Spleen (tissue), 11 donors: ENCODE measurements around the gene EXTL1. TPM values are rescaled to one million over a fixed set of nuclear protein-coding genes. Genes with fewer than 3 reads are reported as not detected.
A peak's percentile ranks its signal among the peaks of the same experiment; 100 is the strongest.

Experiments used
- DNase-seq: peaks from one replicate; pipeline ENCODE4 v3.0.0-alpha.2; 2020
- H3K27ac ChIP-seq, 8 donors: fragments of 200-600 bp; sonication (generic) in 7 of 8; 1 replicate in 4 of 8; 2 replicates in 4 of 8; pipeline versions ENCODE4 v1.5.0 to v1.8.0; 2016 to 2021; ENCODE audit warnings: inconsistent platforms in 4 of 8, mild to moderate bottlenecking in 4 of 8, moderate library complexity in 1 of 8
- H3K27me3 ChIP-seq, 7 donors: fragments of 200-600 bp; sonication (generic) in 6 of 7; replicated peaks in 1 of 7; 1 replicate in 4 of 7; 2 replicates in 3 of 7; pipeline versions ENCODE4 v1.5.0 to v1.8.0; 2016 to 2021; ENCODE audit warnings: inconsistent platforms in 3 of 7, mild to moderate bottlenecking in 1 of 7
- H3K36me3 ChIP-seq, 6 donors: fragments of 200-600 bp; sonication (generic) in 5 of 6; 1 replicate in 4 of 6; 2 replicates in 2 of 6; pipeline versions ENCODE4 v1.5.0 to v1.8.0; 2016 to 2021; ENCODE audit warnings: inconsistent platforms in 2 of 6
- H3K4me1 ChIP-seq, 6 donors: fragments of 200-600 bp; sonication (generic) in 5 of 6; 1 replicate in 3 of 6; 2 replicates in 3 of 6; pipeline versions ENCODE4 v1.5.0 to v1.8.0; 2016 to 2021; ENCODE audit warnings: inconsistent platforms in 3 of 6
- H3K4me3 ChIP-seq, 8 donors: fragments of 200-600 bp; sonication (generic) in 7 of 8; 1 replicate in 4 of 8; 2 replicates in 4 of 8; pipeline versions ENCODE4 v1.5.0 to v1.8.0; 2016 to 2021; ENCODE audit warnings: inconsistent platforms in 4 of 8, mild to moderate bottlenecking in 4 of 8, moderate library complexity in 2 of 8
- H3K9me3 ChIP-seq, 8 donors: fragments of 200-600 bp; sonication (generic) in 7 of 8; 1 replicate in 4 of 8; 2 replicates in 4 of 8; pipeline versions ENCODE4 v1.5.0 to v1.8.0; 2016 to 2021; ENCODE audit warnings: inconsistent platforms in 4 of 8
- CTCF ChIP-seq, 11 experiments: fragments of 200-600 bp in 7 of 11; fragments of 450-650 bp in 4 of 11; sonication (generic) in 4 of 11; IDR thresholded peaks in 8 of 11; conservative IDR thresholded peaks in 3 of 11; 1 replicate in 7 of 11; 2 replicates in 4 of 11; pipeline versions ENCODE4 v1.4.0 to v1.8.0; 2016 to 2021; ENCODE audit warnings: antibody characterized with exemption in 11 of 11, inconsistent platforms in 4 of 11, mild to moderate bottlenecking in 1 of 11
- POLR2A ChIP-seq, 3 donors: fragments of 450-650 bp; IDR thresholded peaks; one replicate each; pipeline ENCODE4 v1.5.1; 2017; ENCODE audit warnings: antibody characterized with exemption in 3 of 3, mild to moderate bottlenecking in 1 of 3
- POLR2AphosphoS5 ChIP-seq, 3 donors: sonication (generic); formaldehyde crosslinking; IDR thresholded peaks; one replicate each; pipeline ENCODE4 v1.5.1; 2017; ENCODE audit warnings: antibody characterized with exemption in 3 of 3
- WGBS, 5 donors: extraction: QIAGEN DNeasy Blood & Tissue Kit in 3 of 5; methylation state at CpG; one replicate each; pipeline versions ENCODE4 v1.1.5 to v1.1.7; 2013 to 2018; 5-methylcytosine and 5-hydroxymethylcytosine counted together
- intact Hi-C: fragments of 100-400 bp; cut with DNase I; formaldehyde crosslinking; loops from one replicate; pipeline ENCODE4 v1.15.0; 2023; ENCODE audit warnings: low total_unique reads
- polyA plus RNA-seq, 3 donors: library from polyadenylated mRNA; stranded (reverse); fragments of 200-250 nt; gene quantifications; one replicate each; pipeline ENCODE4 v1.2.1, GENCODE V29; 2013
- total RNA-seq, 7 donors: library from RNA; depleted of rRNA in 3 of 7; stranded (reverse); fragments of >200 nt in 3 of 7; fragmentation: NEBNext Ultra II Directional in 4 of 7; extraction: Animal tissue kit (Norgen Biotek cat#: 25700) in 4 of 7; gene quantifications; one replicate each; pipeline versions ENCODE4 v1.1.0 to v1.2.1, GENCODE V29; 2016 to 2021
- donor health status: healthy with polysubstance abuse.
- donor health status: DM: no; HTN: no; CAD: no; lungs with moderate emphysema.
- donor health status: DM: no; HTN: no; CAD: no.
- donor health status: Bipolar disorder and iron deficiency.
- donor health status: healthy.
- donor health status: DM: no; HTN: no; CAD: no.
- donor health status: DM: yes; HTN: yes; CAD: no.

The EXTL1 gene
- total and polyA plus RNA-seq, 10 donors = 0.30 to 8.6 (median 3.6) TPM

DNA sequence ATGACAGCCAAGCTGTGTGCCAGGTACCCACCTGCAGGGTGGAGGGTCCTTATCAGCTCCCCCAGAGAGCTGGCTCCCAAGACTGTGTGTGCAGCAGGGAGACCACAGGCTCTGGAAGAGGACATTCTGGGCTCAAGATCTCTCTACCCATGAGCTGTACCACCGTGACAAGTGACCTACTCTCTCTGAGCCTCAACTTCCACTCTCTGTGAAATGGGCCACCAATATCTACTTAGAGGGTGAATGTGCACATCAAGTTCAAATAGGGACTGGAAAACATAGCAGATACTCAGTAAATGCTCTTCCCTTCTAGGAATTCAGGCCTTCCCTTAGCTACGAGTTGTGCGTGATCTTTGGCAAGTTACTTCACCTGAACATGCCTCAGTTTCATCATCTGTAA, 22.8 kb downstream of the EXTL1 start:
- no peaks in the 10 kb centered on the region for H3K9me3 ChIP-seq
- WGBS, 5 donors = 82 to 93% (median 86%) methylated on average over 3 of the region's 3 CpGs
- TF ChIP-seq CTCF (IDR thresholded peaks at IDR 0.05 in 8 of 11, conservative IDR thresholded peaks at IDR 0.05 in 3 of 11) (no peak), POLR2AphosphoS5 (IDR thresholded peaks at IDR 0.05) (no peak), POLR2A (IDR thresholded peaks at IDR 0.05) (no peak)
- peaks cover 4 to 15% (median 12%) of the 10 kb centered on the region in 6 donors for H3K4me1 ChIP-seq
- no peaks in the 10 kb centered on the region for H3K36me3 ChIP-seq
- H3K27me3 ChIP-seq = peaks cover 0 to 85% (median 44%) of the 10 kb centered on the region in 7 donors
- intact Hi-C loops = no loop called here
- no peak overlapping the region for H3K4me3 ChIP-seq
- DNase-seq = no peak
- H3K27ac ChIP-seq = no peak overlapping the region

DNA sequence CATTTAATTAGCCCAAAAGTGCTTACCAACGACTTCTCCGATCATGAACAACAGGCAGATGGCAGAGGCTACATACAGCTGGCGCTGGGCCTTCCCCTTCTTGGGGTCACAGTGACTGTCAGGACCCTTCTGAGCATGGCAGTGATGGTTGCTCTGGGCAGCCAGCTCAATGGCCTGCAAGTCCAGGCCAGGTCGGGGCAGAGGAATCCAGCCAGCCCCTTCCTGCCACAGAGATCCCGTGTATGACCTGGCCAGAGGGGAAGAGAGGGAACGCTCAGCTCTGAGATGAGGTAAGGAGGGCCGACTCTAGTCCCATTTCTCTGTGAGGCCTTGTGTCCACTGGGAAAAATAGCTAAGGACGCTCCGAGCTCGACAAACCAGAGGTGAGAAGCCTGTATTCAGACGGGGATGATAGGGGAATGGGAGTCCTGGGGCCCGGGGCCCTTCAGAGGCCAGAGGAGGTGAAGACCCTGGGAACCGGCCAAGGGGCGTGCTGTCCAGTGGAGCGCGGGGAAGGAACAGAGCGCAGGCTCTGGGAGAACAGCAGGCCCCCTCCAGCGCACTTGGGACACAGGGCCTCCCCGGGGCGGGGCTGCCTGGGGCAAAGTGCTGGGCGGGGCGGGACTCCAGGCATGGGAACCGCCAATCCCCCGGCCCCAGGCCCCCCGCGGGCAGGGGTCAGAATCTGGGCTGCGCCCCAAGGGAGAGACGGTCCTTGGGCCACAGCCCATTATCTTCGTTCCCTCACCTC, 23.6 kb downstream of the EXTL1 start:
- Histone ChIP-seq H3K4me1 (peaks cover 4 to 15% (median 12%) of the 10 kb centered on the region in 6 donors), H3K9me3 (no peaks in the 10 kb centered on the region), H3K4me3 (peak overlapping the region in 1 of 8 donors; percentile 51), H3K27ac (no peak overlapping the region), H3K27me3 (peaks cover 0 to 90% (median 44%) of the 10 kb centered on the region in 7 donors), H3K36me3 (no peaks in the 10 kb centered on the region)
- no peak for DNase-seq
- 30 to 49% (median 35%) methylated on average over 12 to 29 of the region's 29 CpGs for WGBS, 5 donors
- intact Hi-C loops = no loop called here
- TF ChIP-seq CTCF (IDR thresholded peaks at IDR 0.05 in 8 of 11, conservative IDR thresholded peaks at IDR 0.05 in 3 of 11) = no peak
- TF ChIP-seq POLR2AphosphoS5 (IDR thresholded peaks at IDR 0.05) = no peak

DNA sequence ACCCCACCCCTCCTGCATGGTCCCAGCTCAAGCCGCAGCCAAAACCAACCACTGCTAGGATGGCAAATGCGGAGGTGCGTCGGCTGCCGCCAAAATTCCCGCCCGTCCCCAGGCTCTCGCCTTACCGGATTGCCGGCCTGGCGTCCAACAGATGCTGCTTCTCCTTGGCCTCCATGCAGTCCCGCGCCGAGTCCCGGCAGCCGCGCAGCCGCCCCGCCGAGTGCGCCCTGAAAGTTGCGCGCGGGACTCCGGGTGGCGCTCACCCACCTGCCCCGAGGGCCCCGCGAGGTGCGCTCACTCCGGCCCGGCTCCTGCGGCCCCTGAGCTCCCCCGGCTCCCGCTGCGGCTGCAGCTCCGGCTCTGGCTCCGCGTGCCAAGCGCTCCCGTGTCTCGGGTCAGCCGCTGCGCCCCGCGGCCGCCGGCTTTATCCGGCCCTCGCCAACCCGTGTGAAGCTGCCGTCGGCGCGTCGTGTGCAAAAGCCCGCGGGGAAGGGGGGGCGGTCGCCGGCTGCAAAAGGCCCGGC, 24.2 kb downstream of the EXTL1 start, which contains the start of gene SLC30A2:
Gene SLC30A2 (minus strand): TSS at position 397 of the 524 bp plus-strand sequence. CDS start 222 bp downstream, at position 175.
- H3K4me3 ChIP-seq = peak within 1 kb of the TSS in 4 of 8 donors; percentile 2 to 51 (median 12)
- H3K9me3 ChIP-seq = no peaks in the 10 kb centered on the region
- 0 to 2% (median 1%) methylated on average over 15 to 62 of the region's 62 CpGs for WGBS, 5 donors
- H3K36me3 ChIP-seq = no peaks in the 10 kb centered on the region
- H3K27me3 ChIP-seq = peaks cover 0 to 93% (median 44%) of the 10 kb centered on the region in 7 donors
- peaks cover 4 to 15% (median 12%) of the 10 kb centered on the region in 6 donors for H3K4me1 ChIP-seq
- DNase-seq = no peak
- TF ChIP-seq CTCF (IDR thresholded peaks at IDR 0.05 in 8 of 11, conservative IDR thresholded peaks at IDR 0.05 in 3 of 11) = no peak
- no peak for TF ChIP-seq POLR2A (IDR thresholded peaks at IDR 0.05)
- no peak for TF ChIP-seq POLR2AphosphoS5 (IDR thresholded peaks at IDR 0.05)
- intact Hi-C loops = no loop called here
- H3K27ac ChIP-seq = no peak within 1 kb of the TSS
